Measurements from ENCODE around the gene AKR7A2.

The AKR7A2 gene

GRCh38 chr1:19342894-19343616 lies 31.1 kb upstream of the AKR7A2 start:
- no peak for DNase-seq

- no peak for DNase-seq
Observed at GRCh38 chr1:19342062-19342750, 30.3 kb upstream of the AKR7A2 start.

- peak; percentile 82 for DNase-seq
Observed at GRCh38 chr1:19341201-19342061, 29.5 kb upstream of the AKR7A2 start.

- no peak for DNase-seq
Observed at GRCh38 chr1:19340387-19340937, 28.5 kb upstream of the AKR7A2 start.

GRCh38 chr1:19339214-19339861 lies 27.4 kb upstream of the AKR7A2 start:
- DNase-seq, result no peak

- no peak for DNase-seq
Observed at GRCh38 chr1:19338323-19338762, 26.4 kb upstream of the AKR7A2 start.

GRCh38 chr1:19337289-19337688 lies 25.3 kb upstream of the AKR7A2 start:
- DNase-seq, result no peak

GRCh38 chr1:19336543-19336942 lies 24.6 kb upstream of the AKR7A2 start:
- DNase-seq, result peak; percentile 23

GRCh38 chr1:19333587-19334354 lies 21.8 kb upstream of the AKR7A2 start:
- no peak for DNase-seq

GRCh38 chr1:19332832-19333231 lies 20.9 kb upstream of the AKR7A2 start:
- DNase-seq, result no peak

GRCh38 chr1:19331262-19331878 lies 19.4 kb upstream of the AKR7A2 start:
- no peak for DNase-seq

GRCh38 chr1:19330449-19331135 lies 18.6 kb upstream of the AKR7A2 start:
- no peak for DNase-seq

- DNase-seq, result no peak
Observed at GRCh38 chr1:19329611-19330010, 17.7 kb upstream of the AKR7A2 start.

GRCh38 chr1:19329188-19329587 lies 17.2 kb upstream of the AKR7A2 start:
- DNase-seq, result no peak

- no peak for DNase-seq
Observed at GRCh38 chr1:19328486-19328885, 16.5 kb upstream of the AKR7A2 start.

GRCh38 chr1:19327736-19328135 lies 15.8 kb upstream of the AKR7A2 start:
- no peak for DNase-seq

GRCh38 chr1:19327301-19327700 lies 15.4 kb upstream of the AKR7A2 start:
- DNase-seq, result no peak

GRCh38 chr1:19326748-19327065 lies 14.8 kb upstream of the AKR7A2 start:
- no peak for DNase-seq

GRCh38 chr1:19325958-19326747 lies 14.2 kb upstream of the AKR7A2 start:
- no peak for DNase-seq

GRCh38 chr1:19325368-19325957 lies 13.5 kb upstream of the AKR7A2 start:
- no peak for DNase-seq
